KOPT-K1 (cell line): Measurements from ENCODE around the gene LRRC41.
A peak's percentile ranks its signal among the peaks of the same experiment; 100 is the strongest.
"Not testable (repeated sequence)": the region's sequence is repeated elsewhere in the genome, so short reads cannot be mapped to it uniquely, and the experiment has no call there.

Experiments
- H3K27ac ChIP-seq: fragments of 200-600 bp; sonication (generic); 2 replicates; pipeline ENCODE4 v1.5.1; 2016; ENCODE audit warnings: antibody characterized with exemption, mild to moderate bottlenecking, low read depth, low read length; ENCODE audit not compliant: poor library complexity, severe bottlenecking
- H3K36me3 ChIP-seq: fragments of 200-600 bp; sonication (generic); 2 replicates; pipeline ENCODE4 v1.5.1; 2017; ENCODE audit warnings: antibody characterized with exemption, mild to moderate bottlenecking, low read length, moderate library complexity; ENCODE audit not compliant: insufficient read depth
- H3K9me3 ChIP-seq: fragments of 200-600 bp; sonication (generic); 2 replicates; pipeline ENCODE4 v1.5.1; 2017; ENCODE audit warnings: antibody characterized with exemption, low read length, mild to moderate bottlenecking; ENCODE audit not compliant: insufficient read depth, poor library complexity, severe bottlenecking

Gene LRRC41

DNA sequence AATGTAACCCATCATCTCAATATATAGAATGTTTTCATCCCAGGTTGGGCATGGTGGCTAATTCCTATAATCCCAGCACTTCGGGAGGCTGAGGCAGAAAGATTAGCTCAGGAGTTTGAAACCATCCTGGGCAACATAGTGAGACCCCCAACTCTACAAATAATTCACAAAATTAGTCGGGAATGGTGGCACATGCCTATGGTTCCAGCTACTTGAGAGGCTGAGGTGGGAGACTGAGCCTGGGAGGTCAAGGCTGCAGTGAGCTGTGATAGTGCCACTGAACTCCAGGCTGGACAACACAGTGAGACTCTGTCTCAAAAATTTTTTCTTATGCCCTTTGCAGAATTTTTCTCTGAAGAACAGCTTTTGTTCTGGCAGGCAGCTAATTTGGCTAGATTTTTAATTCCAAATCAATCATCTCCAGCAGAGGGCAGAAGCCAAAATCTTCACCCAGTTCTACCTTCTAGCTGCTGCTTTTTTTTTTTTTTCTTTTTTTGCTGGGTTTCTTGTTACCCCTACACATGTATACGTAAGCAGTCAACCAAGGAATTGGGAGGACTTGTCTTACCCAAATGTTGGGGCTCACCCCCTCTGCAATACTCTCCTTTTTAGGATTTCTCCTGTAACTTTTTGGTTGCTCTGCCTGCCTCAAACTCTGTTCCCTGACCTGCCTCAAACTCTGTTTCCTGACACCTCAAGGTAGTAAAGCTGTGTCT lies 58.6 kb downstream of the LRRC41 start:
- Histone ChIP-seq H3K27ac (peak overlapping the region; percentile 18), H3K9me3 (no peaks in the 10 kb centered on the region)

DNA sequence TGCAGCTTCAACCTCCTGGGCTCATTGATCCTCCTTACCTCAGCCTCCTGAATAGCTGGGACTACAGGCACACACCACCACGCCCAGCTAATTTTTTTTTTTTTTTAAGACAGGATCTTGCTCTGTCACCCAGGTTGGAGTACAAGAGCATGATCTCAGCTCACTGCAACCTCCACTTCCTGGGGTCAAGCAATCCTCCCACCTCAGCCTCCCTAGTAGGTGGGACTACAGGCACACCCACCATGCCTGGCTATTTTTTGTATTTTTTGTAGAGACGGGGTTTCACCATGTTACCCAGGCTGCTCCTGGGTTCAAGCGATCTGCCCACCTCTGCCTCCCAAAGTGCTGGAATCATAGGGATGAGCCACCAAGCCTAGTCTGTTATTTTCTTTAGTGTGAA lies 59.6 kb downstream of the LRRC41 start:
- not testable (repeated sequence) for H3K27ac ChIP-seq, H3K36me3 ChIP-seq, H3K9me3 ChIP-seq

More for the DNA sequence above, 58.6 kb downstream of the LRRC41 start:
- H3K36me3 ChIP-seq: peaks cover 10% of the 10 kb centered on the region

DNA sequence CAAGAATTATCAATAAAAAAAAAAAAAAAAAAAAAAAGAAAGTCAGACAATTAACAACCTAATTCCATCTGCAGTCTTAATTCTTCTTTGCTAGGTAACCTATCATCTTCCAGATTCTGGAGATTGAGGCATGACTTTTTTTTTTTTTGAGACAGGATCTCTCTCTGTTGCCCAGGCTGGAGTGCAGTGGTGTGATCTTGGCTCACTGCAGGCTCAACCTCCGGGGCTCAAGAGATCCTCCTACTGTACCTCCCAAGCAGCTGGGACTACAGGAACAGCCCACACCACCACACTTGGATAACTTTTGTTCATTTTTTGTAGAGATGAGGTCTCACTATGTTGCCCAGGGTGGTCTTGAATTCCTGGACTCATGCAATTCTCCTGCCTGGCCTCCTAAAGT lies 60.5 kb downstream of the LRRC41 start:
- Histone ChIP-seq H3K36me3 (no peaks in the 10 kb centered on the region), H3K27ac (no peak overlapping the region), H3K9me3 (peaks cover 10% of the 10 kb centered on the region)

DNA sequence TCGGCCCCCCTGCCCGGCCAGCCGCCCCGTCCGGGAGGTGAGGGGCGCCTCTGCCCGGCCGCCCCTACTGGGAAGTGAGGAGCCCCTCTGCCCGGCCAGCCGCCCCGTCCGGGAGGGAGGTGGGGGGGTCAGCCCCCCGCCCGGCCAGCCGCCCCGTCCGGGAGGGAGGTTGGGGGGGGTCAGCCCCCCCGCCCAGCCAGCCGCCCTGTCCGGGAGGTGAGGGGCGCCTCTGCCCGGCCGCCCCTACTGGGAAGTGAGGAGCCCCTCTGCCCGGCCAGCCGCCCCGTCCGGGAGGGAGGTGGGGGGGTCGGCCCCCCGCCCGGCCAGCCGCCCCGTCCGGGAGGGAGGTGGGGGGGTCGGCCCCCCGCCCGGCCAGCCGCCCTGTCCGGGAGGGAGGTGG lies 61.7 kb downstream of the LRRC41 start:
- not testable (repeated sequence) for H3K27ac ChIP-seq, H3K36me3 ChIP-seq
- H3K9me3 ChIP-seq: peaks cover 17% of the 10 kb centered on the region

DNA sequence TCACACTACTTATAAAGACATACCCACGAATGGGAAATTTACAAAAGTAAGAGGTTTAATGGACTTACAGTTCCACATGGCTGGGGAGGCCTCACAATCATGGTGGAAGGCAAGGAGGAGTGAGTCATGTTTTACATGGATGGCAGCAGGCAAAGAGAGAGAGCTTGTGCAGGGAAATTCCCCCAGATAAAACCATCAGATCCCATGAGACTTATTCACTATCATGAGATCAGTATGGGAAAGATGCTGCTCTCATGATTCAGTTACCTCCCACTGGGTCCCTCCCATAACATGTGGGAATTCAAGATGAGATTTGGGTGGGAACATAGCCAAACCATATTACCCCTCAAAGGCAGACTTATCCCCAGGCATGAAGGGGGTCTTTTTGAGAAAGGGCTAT lies 64.6 kb downstream of the LRRC41 start:
- not testable (repeated sequence) for H3K27ac ChIP-seq, H3K36me3 ChIP-seq
- H3K9me3 ChIP-seq: peaks cover 17% of the 10 kb centered on the region

DNA sequence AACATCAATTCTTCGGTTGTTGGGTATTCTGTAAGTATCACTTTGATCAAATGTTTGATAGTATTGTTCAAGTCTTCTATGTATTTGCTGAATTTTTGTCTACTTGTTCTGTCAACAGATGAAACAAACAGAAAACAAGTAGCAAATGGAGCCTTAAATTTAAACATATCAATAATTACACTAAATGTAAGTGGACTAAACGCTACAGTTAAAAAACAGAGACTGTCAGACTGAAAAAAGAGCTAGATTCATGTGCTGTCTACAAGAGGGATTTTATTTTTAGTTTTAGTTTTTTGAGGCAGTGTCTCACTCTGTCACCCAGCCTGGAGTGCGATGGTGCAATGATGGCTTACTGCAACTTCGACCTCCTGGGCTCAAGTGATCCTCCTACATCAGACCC lies 66.5 kb downstream of the LRRC41 start:
- H3K9me3 ChIP-seq: peaks cover 17% of the 10 kb centered on the region
- H3K36me3 ChIP-seq: no peaks in the 10 kb centered on the region
- no peak overlapping the region for H3K27ac ChIP-seq

DNA sequence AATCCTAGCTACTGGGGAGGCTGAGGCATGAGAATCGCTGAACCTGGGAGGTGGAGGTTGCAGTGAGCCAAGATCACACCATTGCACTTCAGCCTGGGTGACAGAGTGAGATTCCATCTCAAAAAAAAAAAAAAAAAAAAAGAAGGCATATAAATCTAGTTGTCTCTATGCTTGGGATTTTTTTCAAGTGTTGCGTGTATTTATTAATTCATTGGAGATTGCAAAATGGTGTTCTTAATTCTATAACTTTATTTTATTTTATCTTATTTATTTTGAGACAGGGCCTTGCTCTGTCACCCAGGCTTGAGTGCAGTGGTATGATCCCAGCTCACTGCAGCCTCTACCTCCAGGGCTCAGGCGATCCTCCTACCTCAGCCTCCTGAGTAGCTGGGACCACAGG lies 72.2 kb downstream of the LRRC41 start:
- H3K9me3 ChIP-seq, H3K27ac ChIP-seq, H3K36me3 ChIP-seq: not testable (repeated sequence)
